ENCODE data around the gene CYBA.
"Not testable (repeated sequence)": the region's sequence is repeated elsewhere in the genome, so short reads cannot be mapped to it uniquely, and the experiment has no call there.

CYBA gene

GRCh38 chr16:88610909-88611812, 39.7 kb downstream of the CYBA start:
- no peak for DNase-seq (ENCODE audit: low spot score)

GRCh38 chr16:88610080-88610479, 40.8 kb downstream of the CYBA start:
- no peak for DNase-seq (ENCODE audit: low spot score)

- DNase-seq (ENCODE audit: low spot score), result not testable (repeated sequence)
Measured at GRCh38 chr16:88609426-88609825, 41.4 kb downstream of the CYBA start.

GRCh38 chr16:88608076-88608475, 42.8 kb downstream of the CYBA start:
- DNase-seq (ENCODE audit: low spot score), result no peak

- DNase-seq (ENCODE audit: low spot score), result no peak
Measured at GRCh38 chr16:88606148-88606757, 44.6 kb downstream of the CYBA start.

- no peak for DNase-seq (ENCODE audit: low spot score)
Measured at GRCh38 chr16:88605186-88606147, 45.4 kb downstream of the CYBA start.

GRCh38 chr16:88602091-88602490, 48.8 kb downstream of the CYBA start:
- DNase-seq (ENCODE audit: low spot score), result no peak

GRCh38 chr16:88601313-88602036, 49.4 kb downstream of the CYBA start:
- DNase-seq (ENCODE audit: low spot score), result no peak

GRCh38 chr16:88600539-88600896, 50.3 kb downstream of the CYBA start:
- no peak for DNase-seq (ENCODE audit: low spot score)

GRCh38 chr16:88599825-88600538, 50.9 kb downstream of the CYBA start:
- no peak for DNase-seq (ENCODE audit: low spot score)

GRCh38 chr16:88599092-88599733, 51.6 kb downstream of the CYBA start:
- DNase-seq (ENCODE audit: low spot score), result no peak

GRCh38 chr16:88597856-88598491, 52.9 kb downstream of the CYBA start:
- DNase-seq (ENCODE audit: low spot score), result no peak

GRCh38 chr16:88596483-88596882, 54.4 kb downstream of the CYBA start:
- DNase-seq (ENCODE audit: low spot score), result no peak

- no peak for DNase-seq (ENCODE audit: low spot score)
Measured at GRCh38 chr16:88595921-88596320, 54.9 kb downstream of the CYBA start.

- DNase-seq (ENCODE audit: low spot score), result no peak
Measured at GRCh38 chr16:88595101-88595500, 55.8 kb downstream of the CYBA start.

- DNase-seq (ENCODE audit: low spot score), result no peak
Measured at GRCh38 chr16:88593910-88594309, 56.9 kb downstream of the CYBA start.

GRCh38 chr16:88593489-88593888, 57.4 kb downstream of the CYBA start:
- DNase-seq (ENCODE audit: low spot score), result no peak

All from AG20443 (cell line).